Uterus (tissue), 4 donors: Measurements from ENCODE around the gene RIBC2. TPM values are rescaled to one million over a fixed set of nuclear protein-coding genes. Genes with fewer than 3 reads are reported as not detected.

Experiments
- DNase-seq, 2 donors: peaks; one replicate each; pipeline ENCODE4 v3.0.0-alpha.2; 2019 to 2020
- H3K27ac ChIP-seq, 2 donors: fragments of 200-600 bp; sonication (generic); 1 replicate in 1 of 2; 2 replicates in 1 of 2; pipeline ENCODE4 v1.5.1; 2016 to 2018
- H3K27me3 ChIP-seq, 2 donors: fragments of 200-600 bp; sonication (generic); one replicate each; pipeline ENCODE4 v1.5.1; 2018 to 2019; ENCODE audit warnings: control low read depth in 1 of 2
- H3K36me3 ChIP-seq, 2 donors: fragments of 200-600 bp; sonication (generic); one replicate each; pipeline ENCODE4 v1.5.1; 2019; ENCODE audit warnings: control low read depth in 1 of 2
- H3K4me1 ChIP-seq, 2 donors: fragments of 200-600 bp; sonication (generic); one replicate each; pipeline ENCODE4 v1.5.1; 2018 to 2019; ENCODE audit warnings: control low read depth in 1 of 2
- H3K4me3 ChIP-seq, 2 donors: fragments of 200-600 bp; sonication (generic); 1 replicate in 1 of 2; 2 replicates in 1 of 2; pipeline ENCODE4 v1.5.1; 2018 to 2019; ENCODE audit warnings: mild to moderate bottlenecking in 1 of 2
- H3K9me3 ChIP-seq, 2 donors: fragments of 200-600 bp; sonication (generic); one replicate each; pipeline ENCODE4 v1.5.1; 2019; ENCODE audit warnings: control low read depth in 1 of 2
- CTCF ChIP-seq, 4 experiments: fragments of 200-600 bp in 2 of 4; fragments of 450-650 bp in 2 of 4; sonication (generic) in 2 of 4; IDR thresholded peaks; one replicate each; pipeline ENCODE4 v1.5.1; 2016 to 2019; ENCODE audit warnings: antibody characterized with exemption in 4 of 4, mild to moderate bottlenecking in 2 of 4, moderate library complexity in 1 of 4
- POLR2A ChIP-seq, 2 donors: fragments of 450-650 bp; IDR thresholded peaks; one replicate each; pipeline ENCODE4 v1.6.1; 2016; ENCODE audit warnings: antibody characterized with exemption in 2 of 2, mild to moderate bottlenecking in 1 of 2, moderate library complexity in 1 of 2
- intact Hi-C: fragments of 100-400 bp; cut with DNase I; formaldehyde crosslinking; loops from one replicate; pipeline ENCODE4 v1.15.1; 2023; ENCODE audit warnings: low total_unique reads
- total RNA-seq, 4 donors: library from RNA; depleted of rRNA in 3 of 4; stranded (reverse); fragments of >200 nt in 3 of 4; gene quantifications; one replicate each; pipeline versions ENCODE4 v1.1.0 to v1.2.4, GENCODE V29; 2014 to 2023
- donor health status: DM: yes; HTN: yes; CAD: no.

The RIBC2 gene
- total RNA-seq, 4 donors from 2014 or later, result 2.4 to 3.9 TPM; not detected in 2

DNA sequence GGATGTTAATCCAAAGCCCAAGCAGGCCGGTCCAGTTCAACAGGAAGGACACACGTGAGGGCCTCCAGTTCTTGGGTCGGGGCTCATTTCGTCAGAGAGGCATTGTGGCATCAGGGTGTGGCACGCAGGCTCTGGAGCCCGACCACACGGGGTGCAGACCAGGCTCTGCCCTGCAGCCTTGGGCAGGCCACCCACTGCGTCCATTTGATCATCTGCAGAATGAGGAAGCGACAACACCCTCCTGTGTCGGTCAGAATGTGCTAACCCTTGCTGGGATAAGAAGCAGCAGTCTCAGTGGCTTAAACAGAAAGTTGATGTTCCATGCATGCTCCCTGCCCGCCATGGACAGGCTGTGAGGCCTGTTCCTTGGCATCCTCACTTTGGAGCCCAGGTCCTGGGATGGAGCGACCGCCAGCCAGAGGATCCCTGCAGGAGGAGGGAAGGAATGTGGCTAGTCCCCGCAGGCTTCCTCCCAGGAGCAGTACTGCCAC is 10.8 kb downstream of the RIBC2 start:
- intact Hi-C loops, result no loop called here
- no peak for DNase-seq
- no peaks in the 10 kb centered on the region for H3K36me3 ChIP-seq
- no peak overlapping the region for H3K27ac ChIP-seq
- H3K4me1 ChIP-seq, result no peaks in the 10 kb centered on the region
- no peak overlapping the region for H3K4me3 ChIP-seq
- TF ChIP-seq CTCF (IDR thresholded peaks at IDR 0.05) (no peak), POLR2A (IDR thresholded peaks at IDR 0.05) (no peak)
- no peaks in the 10 kb centered on the region for H3K9me3 ChIP-seq
- H3K27me3 ChIP-seq, result no peaks in the 10 kb centered on the region

DNA sequence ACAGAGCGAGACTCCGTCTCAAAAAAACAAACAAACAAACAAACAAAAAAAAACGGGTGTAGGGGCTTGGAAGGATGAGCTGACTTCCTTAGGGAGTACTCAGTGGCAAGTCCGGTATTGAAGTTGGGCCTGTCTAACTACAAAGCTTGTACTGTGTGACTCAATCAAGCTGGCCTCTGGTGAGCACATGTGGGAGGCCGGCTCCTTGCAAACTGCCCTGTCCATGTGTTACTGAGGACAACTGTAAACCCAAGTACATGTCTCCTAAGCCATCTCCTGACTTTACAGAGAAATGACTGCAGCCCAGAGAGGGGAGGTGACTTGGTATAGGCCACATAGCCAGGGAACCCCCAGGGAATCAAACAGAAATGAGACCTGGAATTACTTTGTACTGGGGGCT is 11.6 kb downstream of the RIBC2 start:
- Histone ChIP-seq H3K4me1 (no peaks in the 10 kb centered on the region), H3K9me3 (no peaks in the 10 kb centered on the region), H3K27ac (no peak overlapping the region), H3K36me3 (no peaks in the 10 kb centered on the region), H3K27me3 (no peaks in the 10 kb centered on the region), H3K4me3 (no peak overlapping the region)
- TF ChIP-seq CTCF (IDR thresholded peaks at IDR 0.05), result no peak
- TF ChIP-seq POLR2A (IDR thresholded peaks at IDR 0.05), result no peak
- DNase-seq, result no peak
- intact Hi-C loops, result no loop called here

DNA sequence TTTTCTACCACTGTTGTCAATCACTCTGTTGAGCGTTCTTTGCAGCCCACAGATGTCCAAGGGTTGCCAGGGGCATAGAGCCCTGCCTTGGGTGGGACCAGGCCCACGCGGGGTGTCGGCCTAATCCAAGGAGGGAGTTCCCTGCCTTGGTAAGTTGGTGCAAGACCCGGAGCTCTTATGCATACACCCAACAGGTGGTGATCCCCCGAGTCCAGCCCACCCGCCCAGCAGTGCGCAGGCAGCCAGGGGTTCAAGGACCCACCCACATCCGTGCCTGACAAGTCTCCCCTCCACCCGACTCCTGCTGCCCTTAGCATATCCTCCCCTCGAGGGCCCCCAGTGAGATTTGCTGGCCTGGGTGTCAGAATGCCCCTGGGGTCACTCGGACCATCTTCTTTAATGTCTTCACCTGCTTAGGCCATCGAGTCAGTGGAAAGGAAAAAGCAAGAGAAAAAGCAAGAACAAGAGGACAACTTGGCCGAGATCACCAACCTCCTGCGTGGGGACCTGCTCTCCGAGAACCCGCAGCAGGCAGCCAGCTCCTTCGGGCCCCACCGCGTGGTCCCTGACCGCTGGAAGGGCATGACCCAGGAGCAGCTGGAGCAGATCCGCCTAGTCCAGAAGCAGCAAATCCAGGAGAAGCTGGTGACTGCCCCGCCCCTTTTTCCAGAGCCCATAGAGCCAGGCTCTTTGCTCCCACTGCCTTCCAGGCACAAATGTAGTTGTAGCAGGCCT is 12.2 kb downstream of the RIBC2 start:
- Histone ChIP-seq H3K4me3 (no peak overlapping the region), H3K27ac (no peak overlapping the region), H3K27me3 (no peaks in the 10 kb centered on the region), H3K9me3 (no peaks in the 10 kb centered on the region), H3K36me3 (no peaks in the 10 kb centered on the region), H3K4me1 (no peaks in the 10 kb centered on the region)
- intact Hi-C loops, result no loop called here
- no peak for DNase-seq
- no peak for TF ChIP-seq POLR2A (IDR thresholded peaks at IDR 0.05)
- TF ChIP-seq CTCF (IDR thresholded peaks at IDR 0.05), result no peak

GRCh38 chr22:45426387-45426786 is 12.9 kb downstream of the RIBC2 start:
- H3K4me3 ChIP-seq, result no peak overlapping the region
- H3K27ac ChIP-seq, result no peak overlapping the region
- H3K27me3 ChIP-seq, result no peaks in the 10 kb centered on the region
- peak in 1 of 2 donors; percentile 4 for DNase-seq
- H3K4me1 ChIP-seq, result no peaks in the 10 kb centered on the region
- H3K36me3 ChIP-seq, result no peaks in the 10 kb centered on the region
- H3K9me3 ChIP-seq, result no peaks in the 10 kb centered on the region
- TF ChIP-seq POLR2A (IDR thresholded peaks at IDR 0.05), result no peak
- TF ChIP-seq CTCF (IDR thresholded peaks at IDR 0.05), result no peak
- intact Hi-C loops, result no loop called here

DNA sequence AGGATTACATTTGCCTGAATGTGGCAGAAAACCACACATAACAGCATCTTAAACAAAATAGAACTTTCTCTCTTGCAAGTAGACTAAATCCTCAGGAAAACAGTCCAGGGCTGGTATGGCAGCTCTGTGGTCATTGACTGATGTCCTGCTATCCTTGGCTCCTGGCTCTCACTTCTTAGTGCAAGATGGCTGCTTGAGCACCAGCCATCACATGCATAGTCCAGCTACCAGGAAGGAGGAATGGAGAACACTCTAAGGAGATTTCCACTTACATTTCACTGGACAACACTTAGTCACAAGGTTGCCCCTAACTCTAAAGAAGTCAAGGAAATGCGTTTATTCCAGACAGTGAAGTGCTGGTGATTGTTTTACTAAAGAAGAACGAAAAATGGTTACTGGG is 13.6 kb downstream of the RIBC2 start:
- no peaks in the 10 kb centered on the region for H3K27me3 ChIP-seq
- H3K36me3 ChIP-seq, result no peaks in the 10 kb centered on the region
- no peaks in the 10 kb centered on the region for H3K9me3 ChIP-seq
- no peak overlapping the region for H3K4me3 ChIP-seq
- intact Hi-C loops, result no loop called here
- TF ChIP-seq POLR2A (IDR thresholded peaks at IDR 0.05), result no peak
- TF ChIP-seq CTCF (IDR thresholded peaks at IDR 0.05), result no peak
- H3K27ac ChIP-seq, result no peak overlapping the region
- H3K4me1 ChIP-seq, result no peaks in the 10 kb centered on the region
- DNase-seq, result no peak
